ENCODE data around the gene SYCE1.

GRCh38 chr10:133590226-133590969 is 25.0 kb upstream of the SYCE1 start:
- TF ChIP-seq MAX (IDR thresholded peaks at IDR 0.05) (no peak), CTCF (IDR thresholded peaks at IDR 0.05; ENCODE audit: low read depth, low read length, missing input control) (no peak), TAF1 (conservative IDR thresholded peaks at IDR 0.05) (no peak), SP1 (IDR thresholded peaks at IDR 0.05) (no peak), REST (IDR thresholded peaks at IDR 0.05) (no peak), GABPA (IDR thresholded peaks at IDR 0.05 in 1 of 2, conservative IDR thresholded peaks at IDR 0.05 in 1 of 2) (no peak), RAD21 (IDR thresholded peaks at IDR 0.05) (no peak), NR2F2 (IDR thresholded peaks at IDR 0.05) (no peak), JUND (IDR thresholded peaks at IDR 0.05) (no peak)

Data from liver (tissue), 3 donors.